Adrenal gland (tissue), 12 donors: ENCODE data around the gene ALAD. TPM values are rescaled to one million over a fixed set of nuclear protein-coding genes. Genes with fewer than 3 reads are reported as not detected.
A peak's percentile ranks its signal among the peaks of the same experiment; 100 is the strongest.

Experiments used
- DNase-seq, 7 donors: peaks; one replicate each; pipeline ENCODE4 v3.0.0-alpha.2; 2019 to 2020
- H3K27ac ChIP-seq, 5 donors: fragments of 200-600 bp; sonication (generic) in 4 of 5; 1 replicate in 3 of 5; 2 replicates in 2 of 5; pipeline versions ENCODE4 v1.5.1 to v1.8.0; 2016 to 2020; ENCODE audit warnings: mild to moderate bottlenecking in 1 of 5
- H3K27me3 ChIP-seq: fragments of 200-600 bp; 2 replicates; pipeline ENCODE4 v1.8.0; 2021
- H3K36me3 ChIP-seq, 2 donors: fragments of 200-600 bp; replicated peaks in 1 of 2; 1 replicate in 1 of 2; 2 replicates in 1 of 2; pipeline versions ENCODE4 v1.5.1 to v1.8.0; 2018 to 2022
- H3K4me1 ChIP-seq, 2 donors: fragments of 200-600 bp; replicated peaks in 1 of 2; 1 replicate in 1 of 2; 2 replicates in 1 of 2; pipeline versions ENCODE4 v1.5.1 to v1.8.0; 2018 to 2021
- H3K4me3 ChIP-seq, 4 donors: fragments of 200-600 bp; sonication (generic) in 3 of 4; one replicate each; pipeline ENCODE4 v1.5.1; 2016 to 2018
- H3K9me3 ChIP-seq, 3 donors: fragments of 200-600 bp; sonication (generic) in 1 of 3; replicated peaks in 1 of 3; 1 replicate in 2 of 3; 2 replicates in 1 of 3; pipeline versions ENCODE4 v1.5.1 to v1.8.0; 2016 to 2021
- POLR2A ChIP-seq, 2 donors: fragments of 450-650 bp; IDR thresholded peaks; one replicate each; pipeline ENCODE4 v1.6.1; 2017; ENCODE audit warnings: antibody characterized with exemption in 2 of 2, mild to moderate bottlenecking in 2 of 2, moderate library complexity in 1 of 2
- WGBS, 4 donors: extraction: QIAGEN DNeasy Blood & Tissue Kit in 2 of 4; methylation state at CpG; one replicate each; pipeline versions ENCODE4 v1.1.5 to v1.1.7; 2013 to 2017; 5-methylcytosine and 5-hydroxymethylcytosine counted together
- intact Hi-C, 2 donors: fragments of 100-400 bp; cut with DNase I; formaldehyde crosslinking; loops; one replicate each; pipeline versions ENCODE4 v1.14.1 to v1.15.0; 2022 to 2023
- polyA plus RNA-seq, 3 donors: library from polyadenylated mRNA; stranded (reverse); fragments of 200-250 nt in 2 of 3; fragments of 350-450 nt in 1 of 3; fragmentation: Illumina TruSeq in 1 of 3; extraction: RNeasy Lipid Tissue Mini Kit (QIAGEN cat#74804) in 1 of 3; gene quantifications; one replicate each; pipeline ENCODE4 v1.2.3, GENCODE V29; 2013 to 2014
- total RNA-seq, 9 donors: library from RNA; depleted of rRNA in 4 of 9; stranded (reverse); fragments of >200 nt in 4 of 9; fragments of 120-200 nt in 1 of 9; fragmentation: NEBNext Ultra II Directional in 1 of 9; extraction: Animal tissue kit (Norgen Biotek cat#: 25700) in 1 of 9; gene quantifications; one replicate each; pipeline versions ENCODE4 v1.1.0 to v1.2.4, GENCODE V29; 2013 to 2023
- TF ChIP-seq, protein P1 (sequence below), 6 experiments: fragments of 450-650 bp in 4 of 6; fragments of 200-600 bp in 2 of 6; sonication (generic) in 1 of 6; IDR thresholded peaks; 1 replicate in 5 of 6; 2 replicates in 1 of 6; pipeline versions ENCODE4 v1.5.1 to v1.8.0; 2016 to 2021; ENCODE audit warnings: antibody characterized with exemption in 6 of 6, mild to moderate bottlenecking in 2 of 6, moderate library complexity in 1 of 6
- donor health status: healthy with polysubstance abuse.
- donor health status: Bipolar disorder and iron deficiency.
- donor health status: DM: yes; HTN: yes; CAD: no.
- donor health status: DM: no; HTN: no; CAD: no.
- donor health status: DM: no; HTN: no; CAD: no.
- donor health status: DM: yes; HTN: yes; CAD: no.

The ALAD gene
- total and polyA plus RNA-seq, 12 donors: 49.2 to 348 (median 242) TPM

DNA sequence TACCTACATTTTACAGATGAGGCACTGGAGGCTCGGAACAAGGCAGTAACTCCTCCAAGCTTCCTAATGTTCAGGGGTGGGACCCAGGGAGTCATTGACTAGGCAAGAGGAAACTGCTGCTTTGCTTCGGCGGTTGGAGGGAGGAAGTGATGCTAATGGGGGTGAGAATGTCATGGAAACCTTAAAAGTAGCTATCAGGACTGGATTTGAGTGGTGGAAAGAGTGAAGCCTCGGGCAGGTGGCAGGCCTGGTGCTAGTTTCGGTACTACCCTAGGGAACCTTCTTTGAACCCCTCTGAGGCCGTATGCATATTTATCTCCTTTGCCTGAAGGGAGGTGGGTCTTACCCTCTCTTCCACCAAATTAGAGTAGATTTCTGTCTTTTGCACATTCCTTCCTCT, 50.1 kb downstream of the ALAD start:
- H3K4me3 ChIP-seq: no peak overlapping the region
- no peak overlapping the region for H3K27ac ChIP-seq
- no peak for TF ChIP-seq POLR2A (IDR thresholded peaks at IDR 0.05)
- TF ChIP-seq, protein P1, sequence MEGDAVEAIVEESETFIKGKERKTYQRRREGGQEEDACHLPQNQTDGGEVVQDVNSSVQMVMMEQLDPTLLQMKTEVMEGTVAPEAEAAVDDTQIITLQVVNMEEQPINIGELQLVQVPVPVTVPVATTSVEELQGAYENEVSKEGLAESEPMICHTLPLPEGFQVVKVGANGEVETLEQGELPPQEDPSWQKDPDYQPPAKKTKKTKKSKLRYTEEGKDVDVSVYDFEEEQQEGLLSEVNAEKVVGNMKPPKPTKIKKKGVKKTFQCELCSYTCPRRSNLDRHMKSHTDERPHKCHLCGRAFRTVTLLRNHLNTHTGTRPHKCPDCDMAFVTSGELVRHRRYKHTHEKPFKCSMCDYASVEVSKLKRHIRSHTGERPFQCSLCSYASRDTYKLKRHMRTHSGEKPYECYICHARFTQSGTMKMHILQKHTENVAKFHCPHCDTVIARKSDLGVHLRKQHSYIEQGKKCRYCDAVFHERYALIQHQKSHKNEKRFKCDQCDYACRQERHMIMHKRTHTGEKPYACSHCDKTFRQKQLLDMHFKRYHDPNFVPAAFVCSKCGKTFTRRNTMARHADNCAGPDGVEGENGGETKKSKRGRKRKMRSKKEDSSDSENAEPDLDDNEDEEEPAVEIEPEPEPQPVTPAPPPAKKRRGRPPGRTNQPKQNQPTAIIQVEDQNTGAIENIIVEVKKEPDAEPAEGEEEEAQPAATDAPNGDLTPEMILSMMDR (IDR thresholded peaks at IDR 0.05): no peak
- no peaks in the 10 kb centered on the region for H3K9me3 ChIP-seq
- no peaks in the 10 kb centered on the region for H3K27me3 ChIP-seq
- peaks cover 0 to 7% of the 10 kb centered on the region in 2 donors for H3K4me1 ChIP-seq
- no peaks in the 10 kb centered on the region for H3K36me3 ChIP-seq
- 54 to 61% (median 60%) methylated on average over 5 to 6 of the region's 6 CpGs for WGBS, 4 donors
- DNase-seq: no peak
- intact Hi-C loops: no loop called here

DNA sequence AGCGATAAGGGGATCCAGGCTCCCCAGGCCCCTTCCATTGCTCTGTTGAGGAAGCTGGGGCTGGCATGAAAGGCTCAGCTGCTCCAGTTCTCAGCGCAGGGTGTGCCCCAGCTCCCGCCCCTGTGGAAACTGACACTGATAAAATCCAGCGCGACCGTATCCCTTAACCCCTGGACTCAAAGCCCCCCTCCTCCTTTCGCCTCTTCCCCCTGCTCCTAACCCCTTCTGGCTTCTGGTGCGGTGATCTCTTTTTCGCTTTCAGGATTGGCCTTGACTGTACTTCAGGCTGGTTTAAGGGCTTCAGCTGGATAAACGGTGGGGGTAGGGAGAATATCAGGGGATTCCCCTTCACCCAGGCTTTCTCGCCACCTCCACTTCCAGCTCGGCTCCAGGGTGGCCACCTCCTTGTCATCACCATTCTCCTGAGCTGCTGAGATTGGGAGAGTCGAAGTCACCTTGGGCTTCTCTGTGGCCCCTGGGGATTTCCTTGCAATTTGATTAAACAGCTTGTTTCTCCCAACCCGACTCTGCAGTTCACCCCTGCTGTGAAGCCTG, 50.9 kb downstream of the ALAD start:
- Histone ChIP-seq H3K27ac (no peak overlapping the region), H3K4me3 (peak overlapping the region in 1 of 4 donors; percentile 85), H3K27me3 (no peaks in the 10 kb centered on the region), H3K9me3 (no peaks in the 10 kb centered on the region), H3K4me1 (peaks cover 0 to 7% of the 10 kb centered on the region in 2 donors), H3K36me3 (no peaks in the 10 kb centered on the region)
- TF ChIP-seq, protein P1 (IDR thresholded peaks at IDR 0.05): no peak
- no peak for TF ChIP-seq POLR2A (IDR thresholded peaks at IDR 0.05)
- 8 to 11% (median 10%) methylated on average over 13 to 14 of the region's 14 CpGs for WGBS, 4 donors
- intact Hi-C loops: no loop called here
- DNase-seq: peak in 1 of 7 donors; percentile 43

DNA sequence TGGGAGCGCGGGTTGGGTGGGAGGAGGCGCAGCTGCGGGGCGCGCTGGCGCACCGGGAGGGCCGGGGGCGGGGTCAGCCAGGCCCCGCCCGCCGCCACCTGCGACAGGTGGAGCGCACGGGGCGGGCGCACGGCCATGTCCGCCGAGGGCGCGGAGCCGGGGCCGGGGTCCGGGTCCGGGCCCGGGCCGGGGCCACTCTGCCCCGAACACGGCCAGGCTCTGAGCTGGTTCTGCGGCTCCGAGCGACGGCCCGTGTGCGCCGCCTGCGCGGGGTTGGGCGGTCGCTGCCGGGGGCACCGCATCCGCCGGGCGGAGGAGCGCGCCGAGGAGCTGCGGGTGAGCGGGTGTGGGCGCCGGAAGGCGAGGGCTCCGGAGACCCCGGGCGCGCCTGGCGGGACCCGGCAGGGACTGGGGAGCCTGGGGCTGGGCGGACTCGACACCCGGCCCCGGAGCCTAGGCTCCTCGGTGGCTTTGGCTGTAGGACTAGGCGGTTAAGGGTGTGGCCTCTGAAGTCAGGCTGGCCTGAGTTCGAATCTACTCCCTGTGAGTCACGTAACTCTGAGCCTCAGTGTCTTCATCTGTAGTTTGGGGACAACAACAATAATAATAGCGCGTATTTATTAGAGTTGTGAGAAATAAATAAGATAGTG, 51.5 kb downstream of the ALAD start, which contains the start of gene BSPRY:
TSS of gene BSPRY (plus strand) at position 97 of the 650 bp plus-strand sequence. CDS start at position 136, 39 bp downstream.
- intact Hi-C loops: no loop called here

DNA sequence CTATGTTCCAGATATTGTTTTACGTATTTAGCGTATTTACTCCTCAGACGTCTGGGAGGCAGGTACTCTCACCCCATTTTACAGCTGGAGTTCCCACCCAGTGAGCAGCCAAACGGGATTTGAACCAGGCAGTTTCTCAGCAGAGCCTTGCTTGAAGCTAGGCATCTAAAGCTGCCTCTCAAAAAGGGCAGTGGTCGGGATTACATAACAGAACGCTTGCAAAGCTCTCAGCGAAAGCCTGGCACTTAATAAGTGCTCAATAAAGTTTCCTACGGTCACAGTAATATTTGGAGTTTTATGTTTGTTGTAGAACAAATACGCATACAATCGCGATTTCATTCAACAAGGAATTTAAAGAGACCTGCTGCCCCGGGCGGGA, 52.0 kb downstream of the ALAD start:
- no peak for TF ChIP-seq POLR2A (IDR thresholded peaks at IDR 0.05)
- no peaks in the 10 kb centered on the region for H3K9me3 ChIP-seq
- no peak overlapping the region for H3K27ac ChIP-seq
- no peaks in the 10 kb centered on the region for H3K36me3 ChIP-seq
- peaks cover 0 to 10% of the 10 kb centered on the region in 2 donors for H3K4me1 ChIP-seq
- intact Hi-C loops: no loop called here
- H3K4me3 ChIP-seq: peak overlapping the region in 2 of 4 donors; percentile 27 to 85
- DNase-seq: peak in 1 of 7 donors; percentile 49
- 23 to 33% (median 28%) methylated on average over 11 to 13 of the region's 13 CpGs for WGBS, 4 donors
- no peaks in the 10 kb centered on the region for H3K27me3 ChIP-seq

More for the DNA sequence above, 51.5 kb downstream of the ALAD start, which contains the start of gene BSPRY:
- no peaks in the 10 kb centered on the region for H3K36me3 ChIP-seq
- WGBS, 4 donors: 0 to 9% (median 1%) methylated on average over 5 to 71 of the region's 71 CpGs
- DNase-seq: peak in 1 of 7 donors; percentile 42
- H3K4me3 ChIP-seq: peak within 1 kb of the TSS in 2 of 4 donors; percentile 27 to 85
- H3K4me1 ChIP-seq: peaks cover 0 to 7% of the 10 kb centered on the region in 2 donors
- no peaks in the 10 kb centered on the region for H3K9me3 ChIP-seq
- no peak within 1 kb of the TSS for H3K27ac ChIP-seq
- no peaks in the 10 kb centered on the region for H3K27me3 ChIP-seq
- TF ChIP-seq, protein P1 (IDR thresholded peaks at IDR 0.05): no peak
- TF ChIP-seq POLR2A (IDR thresholded peaks at IDR 0.05): no peak
